ENCODE measurements around the gene INO80E.
A peak's percentile ranks its signal among the peaks of the same experiment; 100 is the strongest.

The INO80E gene

GRCh38 chr16:29962344-29962994, 33.6 kb upstream of the INO80E start:
- Histone ChIP-seq H3K27me3 (ENCODE audit: control insufficient read depth in 5 of 5, insufficient read depth in 4 of 5, low read length in 5 of 5) (no peaks in the 10 kb centered on the region), H3K4me1 (ENCODE audit: control insufficient read depth in 5 of 5, insufficient read depth in 5 of 5, low read length in 5 of 5) (peaks cover 3 to 26% (median 24%) of the 10 kb centered on the region in 5 donors), H3K27ac (ENCODE audit: low read depth, low read length) (peak overlapping the region; percentile 88), H3K4me3 (ENCODE audit: low read depth in 1 of 5, low read length in 5 of 5) (peak overlapping the region; percentile 77 to 97 (median 86)), H3K9me3 (ENCODE audit: control insufficient read depth in 5 of 5, low read length in 5 of 5) (no peaks in the 10 kb centered on the region), H3K9ac (ENCODE audit: low read length in 5 of 5) (peak overlapping the region; percentile 70 to 91 (median 84)), H3K36me3 (ENCODE audit: control insufficient read depth in 5 of 5, insufficient read depth in 5 of 5, low read length in 5 of 5) (no peaks in the 10 kb centered on the region)

GRCh38 chr16:29963021-29963743, 32.9 kb upstream of the INO80E start:
- Histone ChIP-seq H3K27ac (ENCODE audit: low read depth, low read length) (peak overlapping the region; percentile 88), H3K4me3 (ENCODE audit: low read depth in 1 of 5, low read length in 5 of 5) (peak overlapping the region; percentile 77 to 97 (median 86)), H3K9ac (ENCODE audit: low read length in 5 of 5) (peak overlapping the region; percentile 70 to 91 (median 84))

GRCh38 chr16:29968205-29968604, 27.8 kb upstream of the INO80E start:
- H3K9me3 ChIP-seq (ENCODE audit: control insufficient read depth in 5 of 5, low read length in 5 of 5), result no peaks in the 10 kb centered on the region
- H3K4me3 ChIP-seq (ENCODE audit: low read depth in 1 of 5, low read length in 5 of 5), result no peak overlapping the region
- no peaks in the 10 kb centered on the region for H3K27me3 ChIP-seq (ENCODE audit: control insufficient read depth in 5 of 5, insufficient read depth in 4 of 5, low read length in 5 of 5)
- H3K27ac ChIP-seq (ENCODE audit: low read depth, low read length), result no peak overlapping the region
- H3K4me1 ChIP-seq (ENCODE audit: control insufficient read depth in 5 of 5, insufficient read depth in 5 of 5, low read length in 5 of 5), result peaks cover 0 to 11% (median 8%) of the 10 kb centered on the region in 5 donors
- peaks cover 6 to 32% (median 21%) of the 10 kb centered on the region in 5 donors for H3K36me3 ChIP-seq (ENCODE audit: control insufficient read depth in 5 of 5, insufficient read depth in 5 of 5, low read length in 5 of 5)
- H3K9ac ChIP-seq (ENCODE audit: low read length in 5 of 5), result no peak overlapping the region

More at GRCh38 chr16:29963021-29963743, 32.9 kb upstream of the INO80E start:
- peaks cover under 1 to 5% (median 4%) of the 10 kb centered on the region in 5 donors for H3K36me3 ChIP-seq (ENCODE audit: control insufficient read depth in 5 of 5, insufficient read depth in 5 of 5, low read length in 5 of 5)
- no peaks in the 10 kb centered on the region for H3K27me3 ChIP-seq (ENCODE audit: control insufficient read depth in 5 of 5, insufficient read depth in 4 of 5, low read length in 5 of 5)
- peaks cover 3 to 26% (median 24%) of the 10 kb centered on the region in 5 donors for H3K4me1 ChIP-seq (ENCODE audit: control insufficient read depth in 5 of 5, insufficient read depth in 5 of 5, low read length in 5 of 5)
- no peaks in the 10 kb centered on the region for H3K9me3 ChIP-seq (ENCODE audit: control insufficient read depth in 5 of 5, low read length in 5 of 5)

GRCh38 chr16:29971304-29971703, 24.7 kb upstream of the INO80E start:
- Histone ChIP-seq H3K9ac (ENCODE audit: low read length in 5 of 5) (no peak overlapping the region), H3K9me3 (ENCODE audit: control insufficient read depth in 5 of 5, low read length in 5 of 5) (no peaks in the 10 kb centered on the region), H3K4me1 (ENCODE audit: control insufficient read depth in 5 of 5, insufficient read depth in 5 of 5, low read length in 5 of 5) (peaks cover 12 to 30% (median 27%) of the 10 kb centered on the region in 5 donors), H3K36me3 (ENCODE audit: control insufficient read depth in 5 of 5, insufficient read depth in 5 of 5, low read length in 5 of 5) (peaks cover 6 to 32% (median 21%) of the 10 kb centered on the region in 5 donors), H3K27me3 (ENCODE audit: control insufficient read depth in 5 of 5, insufficient read depth in 4 of 5, low read length in 5 of 5) (no peaks in the 10 kb centered on the region), H3K27ac (ENCODE audit: low read depth, low read length) (no peak overlapping the region), H3K4me3 (ENCODE audit: low read depth in 1 of 5, low read length in 5 of 5) (no peak overlapping the region)

- H3K36me3 ChIP-seq (ENCODE audit: control insufficient read depth in 5 of 5, insufficient read depth in 5 of 5, low read length in 5 of 5), result peaks cover 6 to 34% (median 21%) of the 10 kb centered on the region in 5 donors
- no peaks in the 10 kb centered on the region for H3K9me3 ChIP-seq (ENCODE audit: control insufficient read depth in 5 of 5, low read length in 5 of 5)
- H3K27me3 ChIP-seq (ENCODE audit: control insufficient read depth in 5 of 5, insufficient read depth in 4 of 5, low read length in 5 of 5), result no peaks in the 10 kb centered on the region
- H3K9ac ChIP-seq (ENCODE audit: low read length in 5 of 5), result no peak overlapping the region
- H3K27ac ChIP-seq (ENCODE audit: low read depth, low read length), result peak overlapping the region; percentile 16
- peaks cover 12 to 42% (median 37%) of the 10 kb centered on the region in 5 donors for H3K4me1 ChIP-seq (ENCODE audit: control insufficient read depth in 5 of 5, insufficient read depth in 5 of 5, low read length in 5 of 5)
- H3K4me3 ChIP-seq (ENCODE audit: low read depth in 1 of 5, low read length in 5 of 5), result no peak overlapping the region
These were observed 23.5 kb upstream of the INO80E start for GRCh38 chr16:29972500-29972899.

GRCh38 chr16:29972992-29973383, 23.1 kb upstream of the INO80E start:
- peak overlapping the region in 2 of 5 donors; percentile 13 to 14 for H3K4me3 ChIP-seq (ENCODE audit: low read depth in 1 of 5, low read length in 5 of 5)
- peaks cover 6 to 36% (median 22%) of the 10 kb centered on the region in 5 donors for H3K36me3 ChIP-seq (ENCODE audit: control insufficient read depth in 5 of 5, insufficient read depth in 5 of 5, low read length in 5 of 5)
- H3K27me3 ChIP-seq (ENCODE audit: control insufficient read depth in 5 of 5, insufficient read depth in 4 of 5, low read length in 5 of 5), result no peaks in the 10 kb centered on the region
- H3K9me3 ChIP-seq (ENCODE audit: control insufficient read depth in 5 of 5, low read length in 5 of 5), result no peaks in the 10 kb centered on the region
- H3K27ac ChIP-seq (ENCODE audit: low read depth, low read length), result peak overlapping the region; percentile 16
- peaks cover 12 to 47% (median 39%) of the 10 kb centered on the region in 5 donors for H3K4me1 ChIP-seq (ENCODE audit: control insufficient read depth in 5 of 5, insufficient read depth in 5 of 5, low read length in 5 of 5)
- H3K9ac ChIP-seq (ENCODE audit: low read length in 5 of 5), result no peak overlapping the region

GRCh38 chr16:29973384-29974246, 22.4 kb upstream of the INO80E start, which contains the start of gene TAOK2:
TSS of gene TAOK2 (plus strand) at chr16:29973868. CDS start at chr16:29977773, 3,905 bp downstream.
- peaks cover 12 to 53% (median 39%) of the 10 kb centered on the region in 5 donors for H3K4me1 ChIP-seq (ENCODE audit: control insufficient read depth in 5 of 5, insufficient read depth in 5 of 5, low read length in 5 of 5)
- H3K36me3 ChIP-seq (ENCODE audit: control insufficient read depth in 5 of 5, insufficient read depth in 5 of 5, low read length in 5 of 5), result peaks cover under 1 to 36% (median 22%) of the 10 kb centered on the region in 5 donors
- no peaks in the 10 kb centered on the region for H3K27me3 ChIP-seq (ENCODE audit: control insufficient read depth in 5 of 5, insufficient read depth in 4 of 5, low read length in 5 of 5)
- peak within 1 kb of the TSS; percentile 69 for H3K27ac ChIP-seq (ENCODE audit: low read depth, low read length)
- no peaks in the 10 kb centered on the region for H3K9me3 ChIP-seq (ENCODE audit: control insufficient read depth in 5 of 5, low read length in 5 of 5)
- peak within 1 kb of the TSS; percentile 86 to 98 (median 90) for H3K4me3 ChIP-seq (ENCODE audit: low read depth in 1 of 5, low read length in 5 of 5)
- peak within 1 kb of the TSS; percentile 81 to 93 (median 87) for H3K9ac ChIP-seq (ENCODE audit: low read length in 5 of 5)

GRCh38 chr16:29974291-29975133, 21.5 kb upstream of the INO80E start:
- H3K36me3 ChIP-seq (ENCODE audit: control insufficient read depth in 5 of 5, insufficient read depth in 5 of 5, low read length in 5 of 5), result peaks cover 0 to 37% (median 25%) of the 10 kb centered on the region in 5 donors
- peaks cover 12 to 62% (median 39%) of the 10 kb centered on the region in 5 donors for H3K4me1 ChIP-seq (ENCODE audit: control insufficient read depth in 5 of 5, insufficient read depth in 5 of 5, low read length in 5 of 5)

GRCh38 chr16:29975134-29975538, 20.9 kb upstream of the INO80E start:
- Histone ChIP-seq H3K4me3 (ENCODE audit: low read depth in 1 of 5, low read length in 5 of 5) (peak overlapping the region; percentile 86 to 98 (median 90)), H3K9me3 (ENCODE audit: control insufficient read depth in 5 of 5, low read length in 5 of 5) (no peaks in the 10 kb centered on the region), H3K36me3 (ENCODE audit: control insufficient read depth in 5 of 5, insufficient read depth in 5 of 5, low read length in 5 of 5) (peaks cover 5 to 37% (median 28%) of the 10 kb centered on the region in 5 donors), H3K9ac (ENCODE audit: low read length in 5 of 5) (peak overlapping the region; percentile 81 to 93 (median 87)), H3K27ac (ENCODE audit: low read depth, low read length) (peak overlapping the region; percentile 69), H3K27me3 (ENCODE audit: control insufficient read depth in 5 of 5, insufficient read depth in 4 of 5, low read length in 5 of 5) (no peaks in the 10 kb centered on the region), H3K4me1 (ENCODE audit: control insufficient read depth in 5 of 5, insufficient read depth in 5 of 5, low read length in 5 of 5) (peaks cover 14 to 69% (median 39%) of the 10 kb centered on the region in 5 donors)

More at GRCh38 chr16:29974291-29975133, 21.5 kb upstream of the INO80E start:
- peak overlapping the region; percentile 86 to 98 (median 90) for H3K4me3 ChIP-seq (ENCODE audit: low read depth in 1 of 5, low read length in 5 of 5)
- peak overlapping the region; percentile 69 for H3K27ac ChIP-seq (ENCODE audit: low read depth, low read length)
- peak overlapping the region; percentile 81 to 93 (median 87) for H3K9ac ChIP-seq (ENCODE audit: low read length in 5 of 5)
- no peaks in the 10 kb centered on the region for H3K27me3 ChIP-seq (ENCODE audit: control insufficient read depth in 5 of 5, insufficient read depth in 4 of 5, low read length in 5 of 5)
- H3K9me3 ChIP-seq (ENCODE audit: control insufficient read depth in 5 of 5, low read length in 5 of 5), result no peaks in the 10 kb centered on the region
